GM23338 (cell line): ENCODE results near the gene DUSP10. TPM values are rescaled to one million over a fixed set of nuclear protein-coding genes. Genes with fewer than 3 reads are reported as not detected.
A peak's percentile ranks its signal among the peaks of the same experiment; 100 is the strongest.

Experiments used
- ATAC-seq: fragments of 200-7000 bp; cut with Tn5 transposase; 3 replicates; pipeline ENCODE4 v1.9.1; 2020
- DNase-seq: peaks from one replicate; pipeline ENCODE4 v3.0.0-alpha.2; 2015; ENCODE audit warnings: low spot score
- H2AFZ ChIP-seq: fragments of 200-600 bp; sonication (generic); 2 replicates; pipeline ENCODE4 v1.8.0; 2016; ENCODE audit warnings: antibody characterized with exemption, mild to moderate bottlenecking, moderate library complexity
- H3F3A ChIP-seq: fragments of 200-600 bp; sonication (generic); replicated peaks from 2 replicates; pipeline ENCODE4 v1.8.0; 2017; ENCODE audit warnings: antibody characterized with exemption, mixed run types, low read depth
- H3K27ac ChIP-seq: fragments of 200-600 bp; sonication (generic); 2 replicates; pipeline ENCODE4 v1.6.1; 2016; ENCODE audit warnings: low read depth
- H3K27me3 ChIP-seq: fragments of 200-600 bp; sonication (generic); 2 replicates; pipeline ENCODE4 v1.8.0; 2016; ENCODE audit warnings: mild to moderate bottlenecking, mixed run types, moderate library complexity; ENCODE audit not compliant: insufficient read depth
- H3K36me3 ChIP-seq: fragments of 200-600 bp; sonication (generic); 2 replicates; pipeline ENCODE4 v1.8.0; 2016; ENCODE audit warnings: mild to moderate bottlenecking; ENCODE audit not compliant: insufficient read depth
- H3K4me1 ChIP-seq: fragments of 200-600 bp; sonication (generic); 2 replicates; pipeline ENCODE4 v1.8.0; 2016; ENCODE audit warnings: mild to moderate bottlenecking, moderate library complexity; ENCODE audit not compliant: insufficient read depth
- H3K4me2 ChIP-seq: fragments of 200-600 bp; sonication (generic); 2 replicates; pipeline ENCODE4 v1.7.1; 2017; ENCODE audit warnings: mixed run types
- H3K4me3 ChIP-seq: fragments of 200-600 bp; sonication (generic); 2 replicates; pipeline ENCODE4 v1.6.1; 2016; ENCODE audit warnings: mixed run types
- H3K79me2 ChIP-seq: fragments of 200-600 bp; sonication (generic); replicated peaks from 2 replicates; pipeline ENCODE4 v1.8.0; 2017; ENCODE audit warnings: mild to moderate bottlenecking; ENCODE audit not compliant: insufficient read depth
- H3K9me2 ChIP-seq: fragments of 200-600 bp; sonication (generic); 2 replicates; pipeline ENCODE4 v1.8.0; 2017; ENCODE audit not compliant: insufficient read depth
- H4K20me1 ChIP-seq: fragments of 200-600 bp; sonication (generic); replicated peaks from 2 replicates; pipeline ENCODE4 v1.8.0; 2017; ENCODE audit warnings: mild to moderate bottlenecking; ENCODE audit not compliant: insufficient read depth
- H3K27ac Mint-ChIP-seq: 2 replicates; pipeline ENCODE4 v1.8.0; 2020; ENCODE audit warnings: inconsistent platforms, mild to moderate bottlenecking, moderate library complexity, mixed read lengths
- H3K27me3 Mint-ChIP-seq: 3 replicates; pipeline ENCODE4 v1.8.0; 2022; ENCODE audit warnings: low read depth, mild to moderate bottlenecking, moderate library complexity, mixed read lengths, inconsistent platforms; ENCODE audit not compliant: insufficient read depth, poor library complexity
- H3K36me3 Mint-ChIP-seq: 3 replicates; pipeline ENCODE4 v1.8.0; 2021; ENCODE audit warnings: low read depth, mild to moderate bottlenecking, inconsistent platforms, moderate library complexity, mixed read lengths
- H3K4me1 Mint-ChIP-seq: 3 replicates; pipeline ENCODE4 v1.8.0; 2020; ENCODE audit warnings: mild to moderate bottlenecking, inconsistent platforms, mixed read lengths
- H3K4me3 Mint-ChIP-seq: 3 replicates; pipeline ENCODE4 v1.8.0; 2021; ENCODE audit warnings: moderate library complexity, mild to moderate bottlenecking, inconsistent platforms, mixed read lengths
- H3K9me3 Mint-ChIP-seq: 3 replicates; pipeline ENCODE4 v1.8.0; 2020; ENCODE audit warnings: moderate library complexity, mild to moderate bottlenecking, inconsistent platforms, mixed read lengths
- CREB1 ChIP-seq: fragments of 250-450 bp; sonication (Bioruptor Pico); IDR thresholded peaks from 2 replicates; pipeline ENCODE4 v1.5.0; 2020; ENCODE audit warnings: low read depth, mild to moderate bottlenecking, moderate library complexity
- EZH2phosphoT487 ChIP-seq: fragments of 200-600 bp; sonication (generic); IDR thresholded peaks from one replicate; pipeline ENCODE4 v1.8.1; 2018; ENCODE audit warnings: antibody characterized with exemption; ENCODE audit not compliant: unreplicated experiment
- JUNB ChIP-seq: IDR thresholded peaks from one replicate; pipeline ENCODE4 v1.6.1; 2016; ENCODE audit warnings: antibody characterized with exemption; ENCODE audit not compliant: unreplicated experiment
- ZNF462 ChIP-seq: fragments of 250-450 bp; sonication (Bioruptor Pico); IDR thresholded peaks from 2 replicates; pipeline ENCODE4 v1.5.0; 2020; ENCODE audit warnings: mild to moderate bottlenecking, moderate library complexity
- polyA plus RNA-seq: library from polyadenylated mRNA; unstranded; fragments of >200 nt; fragmentation: Nextera tagmentation; extraction: Ambion mirVana; gene quantifications from 2 replicates; pipeline ENCODE4 v1.2.1, GENCODE V29; 2016
- total RNA-seq: library from RNA; depleted of rRNA; stranded (reverse); fragments of >200 nt; shearing (Covaris generic); gene quantifications from 2 replicates; pipeline ENCODE4 v1.2.3, GENCODE V29; 2014
- TF ChIP-seq, protein P1 (sequence below), 2 experiments: fragments of 200-600 bp in 1 of 2; sonication (generic) in 1 of 2; conservative IDR thresholded peaks; 2 replicates each; pipeline versions ENCODE4 v1.5.1 to v1.6.1; 2016 to 2017; ENCODE audit warnings: antibody characterized with exemption in 2 of 2, low read depth in 2 of 2, mild to moderate bottlenecking in 2 of 2, moderate library complexity in 1 of 2
- TF ChIP-seq, protein P2 (sequence below): IDR thresholded peaks from 2 replicates; pipeline ENCODE4 v1.6.1; 2016; ENCODE audit warnings: antibody characterized with exemption

Gene DUSP10
- total and polyA plus RNA-seq, 2 experiments from 2014 or later = 1.5 to 1.6 TPM

DNA sequence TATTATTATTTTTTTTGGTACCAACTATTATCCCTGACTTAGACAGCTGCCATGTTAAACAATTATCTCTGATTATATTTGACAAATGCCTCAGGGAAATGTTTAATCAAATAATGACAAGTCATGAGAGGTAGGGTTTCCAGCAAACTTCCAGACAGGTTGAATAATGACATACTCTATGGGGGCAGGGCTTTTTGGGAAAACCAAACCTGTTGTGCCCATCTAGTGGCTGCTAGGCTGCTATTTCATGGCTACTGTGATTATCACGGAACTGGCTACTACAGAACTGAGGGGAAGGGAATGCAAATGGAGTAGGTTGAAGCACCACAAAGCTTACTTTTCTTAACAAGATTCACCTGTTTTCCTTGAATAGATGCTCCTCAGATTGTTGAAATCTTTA, 77.6 kb downstream of the DUSP10 start:
- Mint-ChIP-seq H3K36me3 (no peaks in the 10 kb centered on the region), H3K9me3 (no peaks in the 10 kb centered on the region), H3K4me3 (no peak overlapping the region), H3K4me1 (peaks cover 19% of the 10 kb centered on the region; the same call in 2 of the 3 replicates), H3K27me3 (no peaks in the 10 kb centered on the region), H3K27ac (no peak overlapping the region)
- Histone ChIP-seq H3K4me1 (peaks cover 13% of the 10 kb centered on the region), H3K36me3 (no peaks in the 10 kb centered on the region), H3F3A (no peaks in the 10 kb centered on the region), H3K4me3 (no peak overlapping the region), H3K27ac (no peak overlapping the region), H4K20me1 (no peaks in the 10 kb centered on the region), H3K9me2 (no peaks in the 10 kb centered on the region), H2AFZ (no peak overlapping the region), H3K79me2 (no peaks in the 10 kb centered on the region), H3K27me3 (no peaks in the 10 kb centered on the region), H3K4me2 (no peak overlapping the region)
- ATAC-seq = peak; percentile 78
- no peak for TF ChIP-seq ZNF462
- TF ChIP-seq, protein P1, sequence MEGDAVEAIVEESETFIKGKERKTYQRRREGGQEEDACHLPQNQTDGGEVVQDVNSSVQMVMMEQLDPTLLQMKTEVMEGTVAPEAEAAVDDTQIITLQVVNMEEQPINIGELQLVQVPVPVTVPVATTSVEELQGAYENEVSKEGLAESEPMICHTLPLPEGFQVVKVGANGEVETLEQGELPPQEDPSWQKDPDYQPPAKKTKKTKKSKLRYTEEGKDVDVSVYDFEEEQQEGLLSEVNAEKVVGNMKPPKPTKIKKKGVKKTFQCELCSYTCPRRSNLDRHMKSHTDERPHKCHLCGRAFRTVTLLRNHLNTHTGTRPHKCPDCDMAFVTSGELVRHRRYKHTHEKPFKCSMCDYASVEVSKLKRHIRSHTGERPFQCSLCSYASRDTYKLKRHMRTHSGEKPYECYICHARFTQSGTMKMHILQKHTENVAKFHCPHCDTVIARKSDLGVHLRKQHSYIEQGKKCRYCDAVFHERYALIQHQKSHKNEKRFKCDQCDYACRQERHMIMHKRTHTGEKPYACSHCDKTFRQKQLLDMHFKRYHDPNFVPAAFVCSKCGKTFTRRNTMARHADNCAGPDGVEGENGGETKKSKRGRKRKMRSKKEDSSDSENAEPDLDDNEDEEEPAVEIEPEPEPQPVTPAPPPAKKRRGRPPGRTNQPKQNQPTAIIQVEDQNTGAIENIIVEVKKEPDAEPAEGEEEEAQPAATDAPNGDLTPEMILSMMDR (conservative IDR thresholded peaks at IDR 0.05; ENCODE audit: low read depth in 2 of 2) = peak; percentile 21 to 22; a peak in 2 of 4 replicates
- DNase-seq = peak; percentile 54

GRCh38 chr1:221663321-221663720, 78.6 kb downstream of the DUSP10 start:
- Mint-ChIP-seq H3K4me3 (no peak overlapping the region), H3K27me3 (no peaks in the 10 kb centered on the region), H3K9me3 (no peaks in the 10 kb centered on the region), H3K36me3 (no peaks in the 10 kb centered on the region), H3K27ac (no peak overlapping the region), H3K4me1 (peaks cover 19% of the 10 kb centered on the region; the same call in 2 of the 3 replicates)
- no peaks in the 10 kb centered on the region for H3K36me3 ChIP-seq
- no peaks in the 10 kb centered on the region for H4K20me1 ChIP-seq
- no peaks in the 10 kb centered on the region for H3K79me2 ChIP-seq
- no peaks in the 10 kb centered on the region for H3F3A ChIP-seq
- no peaks in the 10 kb centered on the region for H3K27me3 ChIP-seq
- no peak overlapping the region for H2AFZ ChIP-seq
- peaks cover 13% of the 10 kb centered on the region for H3K4me1 ChIP-seq
- no peak overlapping the region for H3K4me3 ChIP-seq
- ATAC-seq = no peak
- DNase-seq = no peak
- no peak overlapping the region for H3K27ac ChIP-seq
- no peaks in the 10 kb centered on the region for H3K9me2 ChIP-seq
- no peak overlapping the region for H3K4me2 ChIP-seq
- TF ChIP-seq JUNB (no peak), CREB1 (CRISPR knock-in tag) (no peak), EZH2phosphoT487 (no peak)
- TF ChIP-seq, protein P2, sequence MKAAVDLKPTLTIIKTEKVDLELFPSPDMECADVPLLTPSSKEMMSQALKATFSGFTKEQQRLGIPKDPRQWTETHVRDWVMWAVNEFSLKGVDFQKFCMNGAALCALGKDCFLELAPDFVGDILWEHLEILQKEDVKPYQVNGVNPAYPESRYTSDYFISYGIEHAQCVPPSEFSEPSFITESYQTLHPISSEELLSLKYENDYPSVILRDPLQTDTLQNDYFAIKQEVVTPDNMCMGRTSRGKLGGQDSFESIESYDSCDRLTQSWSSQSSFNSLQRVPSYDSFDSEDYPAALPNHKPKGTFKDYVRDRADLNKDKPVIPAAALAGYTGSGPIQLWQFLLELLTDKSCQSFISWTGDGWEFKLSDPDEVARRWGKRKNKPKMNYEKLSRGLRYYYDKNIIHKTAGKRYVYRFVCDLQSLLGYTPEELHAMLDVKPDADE = no peak
